HL-60/S4 treated with retinoic acid at 250 ng/mL for 4 days and 3 days (cell line): Measurements from ENCODE around the gene PSTPIP1.

Source experiments
- in situ Hi-C: fragments of 300-500 bp; cut with MboI; formaldehyde crosslinking; loops from 2 replicates; pipeline ENCODE4 v1.7.0; 2022; ENCODE audit warnings: low sequenced_read_pairs

Gene PSTPIP1

GRCh38 chr15:77017761-77018720 lies 23.1 kb downstream of the PSTPIP1 start:
- in situ Hi-C loops, result no loop called here

GRCh38 chr15:77018796-77019505 lies 24.0 kb downstream of the PSTPIP1 start:
- in situ Hi-C loops, result no loop called here

GRCh38 chr15:77019521-77020331 lies 24.8 kb downstream of the PSTPIP1 start:
- in situ Hi-C loops, result no loop called here

GRCh38 chr15:77020348-77021087 lies 25.6 kb downstream of the PSTPIP1 start:
- in situ Hi-C loops, result no loop called here

- in situ Hi-C loops, result no loop called here
Measured at GRCh38 chr15:77021088-77021481, 26.2 kb downstream of the PSTPIP1 start.

GRCh38 chr15:77021803-77022381 lies 27.0 kb downstream of the PSTPIP1 start:
- in situ Hi-C loops, result no loop called here

GRCh38 chr15:77022646-77023575 lies 28.0 kb downstream of the PSTPIP1 start:
- in situ Hi-C loops, result no loop called here

- in situ Hi-C loops, result no loop called here
Measured at GRCh38 chr15:77023576-77024272, 28.8 kb downstream of the PSTPIP1 start.

- in situ Hi-C loops, result no loop called here
Measured at GRCh38 chr15:77024273-77025082, 29.6 kb downstream of the PSTPIP1 start.

- in situ Hi-C loops, result no loop called here
Measured at GRCh38 chr15:77025083-77025901, 30.4 kb downstream of the PSTPIP1 start.

- in situ Hi-C loops, result no loop called here
Measured at GRCh38 chr15:77025941-77026411, 31.1 kb downstream of the PSTPIP1 start.

GRCh38 chr15:77026501-77027110 lies 31.7 kb downstream of the PSTPIP1 start:
- in situ Hi-C loops, result no loop called here

GRCh38 chr15:77027111-77027696 lies 32.3 kb downstream of the PSTPIP1 start:
- in situ Hi-C loops, result no loop called here

- in situ Hi-C loops, result no loop called here
Measured at GRCh38 chr15:77027697-77028450, 32.9 kb downstream of the PSTPIP1 start.
